ENCODE data around the gene EDAR. TPM values are rescaled to one million over a fixed set of nuclear protein-coding genes. Genes with fewer than 3 reads are reported as not detected.

The EDAR gene
- total RNA-seq, 1 experiment from 2014 or later, result 0.82 TPM

GRCh38 chr2:108933691-108934117 lies 55.3 kb downstream of the EDAR start:
- no peaks in the 10 kb centered on the region for H3K27me3 ChIP-seq (replicated peaks; ENCODE audit: control insufficient read depth, insufficient read depth, low read length)

GRCh38 chr2:108932736-108933332 lies 56.2 kb downstream of the EDAR start:
- ChIA-PET POLR2A (no interaction called here), CTCF (no interaction called here)
- Histone ChIP-seq H3K27me3 (replicated peaks; ENCODE audit: control insufficient read depth, insufficient read depth, low read length) (no peaks in the 10 kb centered on the region), H3K4me3 (ENCODE audit: low read depth, low read length) (no peak overlapping the region), H3K36me3 (ENCODE audit: control insufficient read depth, insufficient read depth, low read length) (no peaks in the 10 kb centered on the region), H3K9me3 (no peaks in the 10 kb centered on the region), H3K4me1 (no peaks in the 10 kb centered on the region; the same call in 1 of the 2 replicates)
- intact Hi-C loops (cut with micrococcal nuclease; ENCODE audit: unreplicated experiment), result no loop called here
- TF ChIP-seq, protein P1, sequence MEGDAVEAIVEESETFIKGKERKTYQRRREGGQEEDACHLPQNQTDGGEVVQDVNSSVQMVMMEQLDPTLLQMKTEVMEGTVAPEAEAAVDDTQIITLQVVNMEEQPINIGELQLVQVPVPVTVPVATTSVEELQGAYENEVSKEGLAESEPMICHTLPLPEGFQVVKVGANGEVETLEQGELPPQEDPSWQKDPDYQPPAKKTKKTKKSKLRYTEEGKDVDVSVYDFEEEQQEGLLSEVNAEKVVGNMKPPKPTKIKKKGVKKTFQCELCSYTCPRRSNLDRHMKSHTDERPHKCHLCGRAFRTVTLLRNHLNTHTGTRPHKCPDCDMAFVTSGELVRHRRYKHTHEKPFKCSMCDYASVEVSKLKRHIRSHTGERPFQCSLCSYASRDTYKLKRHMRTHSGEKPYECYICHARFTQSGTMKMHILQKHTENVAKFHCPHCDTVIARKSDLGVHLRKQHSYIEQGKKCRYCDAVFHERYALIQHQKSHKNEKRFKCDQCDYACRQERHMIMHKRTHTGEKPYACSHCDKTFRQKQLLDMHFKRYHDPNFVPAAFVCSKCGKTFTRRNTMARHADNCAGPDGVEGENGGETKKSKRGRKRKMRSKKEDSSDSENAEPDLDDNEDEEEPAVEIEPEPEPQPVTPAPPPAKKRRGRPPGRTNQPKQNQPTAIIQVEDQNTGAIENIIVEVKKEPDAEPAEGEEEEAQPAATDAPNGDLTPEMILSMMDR (IDR thresholded peaks at IDR 0.05; ENCODE audit: insufficient read depth in 1 of 2, low read depth in 1 of 2, low read length in 1 of 2, severe bottlenecking in 1 of 2, unreplicated experiment in 1 of 2), result no peak
- Mint-ChIP-seq H3K4me1 (ENCODE audit: low read depth, unreplicated experiment) (no peaks in the 10 kb centered on the region), H3K4me3 (ENCODE audit: unreplicated experiment) (no peak overlapping the region), H3K27me3 (ENCODE audit: insufficient read depth, unreplicated experiment) (no peaks in the 10 kb centered on the region), H3K9me3 (ENCODE audit: unreplicated experiment) (no peaks in the 10 kb centered on the region), H3K36me3 (ENCODE audit: insufficient read depth, unreplicated experiment) (no peaks in the 10 kb centered on the region), H3K27ac (ENCODE audit: unreplicated experiment) (no peak overlapping the region)
- DNase-seq, result no peak
- no TSS peak for BruUV-seq (replicated peaks)

More at GRCh38 chr2:108933691-108934117, 55.3 kb downstream of the EDAR start:
- DNase-seq, result no peak
- ChIA-PET POLR2A (no interaction called here), CTCF (no interaction called here)
- Histone ChIP-seq H3K4me1 (no peaks in the 10 kb centered on the region; the same call in 1 of the 2 replicates), H3K4me3 (ENCODE audit: low read depth, low read length) (no peak overlapping the region), H3K36me3 (ENCODE audit: control insufficient read depth, insufficient read depth, low read length) (no peaks in the 10 kb centered on the region), H3K9me3 (no peaks in the 10 kb centered on the region)
- TF ChIP-seq, protein P1 (IDR thresholded peaks at IDR 0.05; ENCODE audit: insufficient read depth in 1 of 2, low read depth in 1 of 2, low read length in 1 of 2, severe bottlenecking in 1 of 2, unreplicated experiment in 1 of 2), result no peak
- no peaks in the 10 kb centered on the region for H3K36me3 Mint-ChIP-seq (ENCODE audit: insufficient read depth, unreplicated experiment)
- no peak overlapping the region for H3K4me3 Mint-ChIP-seq (ENCODE audit: unreplicated experiment)
- no peaks in the 10 kb centered on the region for H3K9me3 Mint-ChIP-seq (ENCODE audit: unreplicated experiment)
- no peaks in the 10 kb centered on the region for H3K4me1 Mint-ChIP-seq (ENCODE audit: low read depth, unreplicated experiment)
- no TSS peak for BruUV-seq (replicated peaks)
- H3K27me3 Mint-ChIP-seq (ENCODE audit: insufficient read depth, unreplicated experiment), result no peaks in the 10 kb centered on the region
- intact Hi-C loops (cut with micrococcal nuclease; ENCODE audit: unreplicated experiment), result no loop called here
- no peak overlapping the region for H3K27ac Mint-ChIP-seq (ENCODE audit: unreplicated experiment)

DNA sequence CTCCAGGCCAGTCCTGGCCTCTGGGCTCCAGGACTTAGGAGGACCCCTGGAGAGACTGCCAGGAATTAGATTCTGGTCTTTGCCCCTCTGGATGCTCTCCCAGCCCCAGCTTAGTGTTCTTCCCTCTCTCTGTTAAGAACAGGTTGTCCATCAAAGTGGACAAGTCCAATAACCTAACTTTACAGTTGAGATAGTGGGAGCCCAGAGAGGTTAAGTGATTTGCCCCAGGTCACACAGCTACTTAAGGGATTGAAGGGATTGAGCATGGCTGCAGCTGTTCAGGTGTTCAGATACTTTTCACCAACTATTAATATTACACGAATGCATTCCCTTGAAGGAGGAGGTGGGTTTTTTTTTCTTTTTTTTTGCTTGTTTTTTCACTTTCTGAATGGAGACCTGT lies 57.6 kb downstream of the EDAR start:
- H3K36me3 Mint-ChIP-seq (ENCODE audit: insufficient read depth, unreplicated experiment), result no peaks in the 10 kb centered on the region
- Histone ChIP-seq H3K9me3 (no peaks in the 10 kb centered on the region), H3K36me3 (ENCODE audit: control insufficient read depth, insufficient read depth, low read length) (no peaks in the 10 kb centered on the region), H3K4me1 (no peaks in the 10 kb centered on the region; the same call in 1 of the 2 replicates), H3K4me3 (ENCODE audit: low read depth, low read length) (no peak overlapping the region), H3K27me3 (replicated peaks; ENCODE audit: control insufficient read depth, insufficient read depth, low read length) (no peaks in the 10 kb centered on the region)
- intact Hi-C loops (cut with micrococcal nuclease; ENCODE audit: unreplicated experiment), result no loop called here
- CTCF ChIA-PET, result no interaction called here
- BruUV-seq (replicated peaks), result no TSS peak
- H3K27me3 Mint-ChIP-seq (ENCODE audit: insufficient read depth, unreplicated experiment), result no peaks in the 10 kb centered on the region
- no peak for DNase-seq
- POLR2A ChIA-PET, result no interaction called here
- H3K9me3 Mint-ChIP-seq (ENCODE audit: unreplicated experiment), result no peaks in the 10 kb centered on the region
- no peak overlapping the region for H3K27ac Mint-ChIP-seq (ENCODE audit: unreplicated experiment)
- H3K4me3 Mint-ChIP-seq (ENCODE audit: unreplicated experiment), result no peak overlapping the region
- TF ChIP-seq, protein P1 (IDR thresholded peaks at IDR 0.05; ENCODE audit: insufficient read depth in 1 of 2, low read depth in 1 of 2, low read length in 1 of 2, severe bottlenecking in 1 of 2, unreplicated experiment in 1 of 2), result no peak
- no peaks in the 10 kb centered on the region for H3K4me1 Mint-ChIP-seq (ENCODE audit: low read depth, unreplicated experiment)

All from Caco-2 (cell line).